ENCODE data around the gene PRKCE.
A peak's percentile ranks its signal among the peaks of the same experiment; 100 is the strongest.

Gene PRKCE

DNA sequence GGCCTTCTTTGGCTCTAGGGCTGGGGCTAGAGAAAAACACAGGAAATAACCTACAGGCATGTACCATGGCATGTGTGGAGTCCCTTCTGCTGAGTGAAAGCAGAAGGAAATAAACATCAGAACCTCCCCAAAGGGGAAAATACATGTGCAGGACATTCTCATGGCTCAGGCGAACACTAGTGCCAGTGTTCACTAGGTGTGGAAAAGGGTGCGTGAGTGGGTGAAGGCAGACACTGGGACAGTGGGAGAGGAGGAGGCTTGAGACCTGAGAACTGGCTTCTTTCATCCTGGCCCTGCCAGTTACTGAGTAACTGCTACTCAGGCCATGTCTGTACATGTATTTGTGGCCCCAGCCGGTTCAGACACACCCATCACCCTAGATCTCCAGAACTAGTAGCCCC is 268.2 kb downstream of the PRKCE start:
- DNase-seq, result no peak

- no peak for DNase-seq
Measured at GRCh38 chr2:45921921-45922320, 270.4 kb downstream of the PRKCE start.

GRCh38 chr2:45922577-45922988 is 271.1 kb downstream of the PRKCE start:
- peak; percentile 86 for DNase-seq

- DNase-seq, result no peak
Measured at GRCh38 chr2:45923701-45924100, 272.2 kb downstream of the PRKCE start.

GRCh38 chr2:45925026-45925425 is 273.6 kb downstream of the PRKCE start:
- DNase-seq, result no peak

DNA sequence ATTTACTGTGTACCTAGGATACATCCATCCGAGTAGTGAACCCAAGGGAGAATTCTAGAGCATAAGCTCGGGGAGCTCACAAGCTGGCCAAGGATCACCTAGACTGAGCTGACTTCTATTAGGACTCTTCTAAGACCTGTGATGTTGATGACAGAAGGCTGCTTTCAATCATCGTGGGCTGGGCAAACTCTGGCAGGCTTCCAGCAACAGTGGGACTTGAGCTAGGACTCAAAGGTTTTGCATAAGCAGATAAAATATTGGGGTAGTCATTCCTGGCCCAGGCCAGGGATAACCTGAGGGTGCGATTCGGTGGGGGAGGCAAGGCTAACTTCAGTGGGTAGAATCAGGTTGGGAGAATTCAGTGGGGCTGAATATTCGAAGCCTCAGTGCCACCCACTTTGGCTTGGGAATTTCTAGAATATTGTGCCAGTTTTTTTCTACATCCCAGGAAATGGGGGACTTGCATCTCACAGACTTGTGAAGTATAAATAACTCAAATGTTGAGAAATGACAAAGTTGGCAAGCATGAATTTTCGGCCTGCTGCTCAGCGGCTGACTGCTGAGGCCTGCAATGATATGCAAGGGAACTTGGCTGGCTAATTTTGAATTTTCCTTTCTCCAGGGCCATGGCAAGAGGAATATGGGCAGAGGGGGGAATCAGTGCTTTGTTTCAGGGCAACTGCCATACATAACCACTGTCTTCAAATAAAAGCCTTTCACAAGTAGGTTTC is 274.3 kb downstream of the PRKCE start:
- DNase-seq, result no peak

- DNase-seq, result no peak
Measured at GRCh38 chr2:45928946-45929345, 277.5 kb downstream of the PRKCE start.

- DNase-seq, result no peak
Measured at GRCh38 chr2:45929674-45930395, 278.4 kb downstream of the PRKCE start.

DNA sequence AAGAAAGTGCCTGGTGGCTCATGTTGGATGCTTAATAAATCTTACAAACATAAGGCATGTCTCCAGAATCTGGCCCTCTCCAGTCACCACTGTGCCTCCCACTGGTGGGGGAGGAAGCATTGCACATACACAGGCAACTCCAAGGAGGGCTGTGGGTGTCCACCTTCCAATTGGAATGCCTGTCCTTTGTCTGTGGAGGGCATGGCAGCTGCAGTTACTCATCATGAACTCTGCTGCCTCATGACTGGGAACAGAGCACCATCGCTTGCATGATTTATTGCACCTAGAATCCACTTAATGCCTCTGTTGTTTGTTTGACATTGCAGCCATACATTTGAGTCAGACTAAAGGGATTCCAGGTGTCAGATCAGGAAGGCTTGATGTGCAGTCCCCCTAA is 278.9 kb downstream of the PRKCE start:
- DNase-seq, result no peak

DNA sequence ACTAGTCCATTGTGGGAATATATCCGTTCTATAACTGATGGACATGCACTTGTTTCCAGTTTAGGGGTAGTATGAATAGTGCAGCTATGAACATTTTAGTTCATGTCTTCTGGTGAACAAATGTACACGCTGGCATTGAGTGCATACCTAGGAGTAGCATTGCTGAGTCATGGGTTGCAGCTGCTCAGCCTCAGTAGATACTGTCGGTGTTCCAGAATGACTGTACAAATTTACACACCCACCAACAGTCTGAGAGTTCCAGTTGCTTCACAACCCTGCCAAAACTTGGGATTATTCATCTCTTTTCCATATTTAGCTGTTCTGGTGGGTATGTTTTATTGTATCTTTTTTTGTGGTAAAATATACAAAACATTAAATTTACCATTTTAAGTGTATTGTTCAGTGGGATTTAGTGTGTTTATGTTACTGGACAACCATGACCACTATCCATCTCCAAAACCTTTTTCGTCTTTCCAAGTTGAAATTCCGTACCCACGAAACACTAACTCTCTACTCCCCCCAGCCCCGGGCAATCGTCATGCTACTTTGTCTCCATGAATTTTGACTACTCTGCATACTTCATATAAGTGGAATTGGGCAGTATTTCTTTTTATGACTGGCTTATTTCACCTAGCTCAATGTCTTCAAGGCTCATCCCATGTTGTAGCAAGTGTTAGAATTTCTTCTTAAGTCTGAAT is 281.0 kb downstream of the PRKCE start:
- no peak for DNase-seq

GRCh38 chr2:45935791-45936622 is 284.5 kb downstream of the PRKCE start:
- DNase-seq, result peak; percentile 85

GRCh38 chr2:45936623-45936979 is 285.1 kb downstream of the PRKCE start:
- no peak for DNase-seq

GRCh38 chr2:45937990-45938389 is 286.5 kb downstream of the PRKCE start:
- DNase-seq, result no peak

DNA sequence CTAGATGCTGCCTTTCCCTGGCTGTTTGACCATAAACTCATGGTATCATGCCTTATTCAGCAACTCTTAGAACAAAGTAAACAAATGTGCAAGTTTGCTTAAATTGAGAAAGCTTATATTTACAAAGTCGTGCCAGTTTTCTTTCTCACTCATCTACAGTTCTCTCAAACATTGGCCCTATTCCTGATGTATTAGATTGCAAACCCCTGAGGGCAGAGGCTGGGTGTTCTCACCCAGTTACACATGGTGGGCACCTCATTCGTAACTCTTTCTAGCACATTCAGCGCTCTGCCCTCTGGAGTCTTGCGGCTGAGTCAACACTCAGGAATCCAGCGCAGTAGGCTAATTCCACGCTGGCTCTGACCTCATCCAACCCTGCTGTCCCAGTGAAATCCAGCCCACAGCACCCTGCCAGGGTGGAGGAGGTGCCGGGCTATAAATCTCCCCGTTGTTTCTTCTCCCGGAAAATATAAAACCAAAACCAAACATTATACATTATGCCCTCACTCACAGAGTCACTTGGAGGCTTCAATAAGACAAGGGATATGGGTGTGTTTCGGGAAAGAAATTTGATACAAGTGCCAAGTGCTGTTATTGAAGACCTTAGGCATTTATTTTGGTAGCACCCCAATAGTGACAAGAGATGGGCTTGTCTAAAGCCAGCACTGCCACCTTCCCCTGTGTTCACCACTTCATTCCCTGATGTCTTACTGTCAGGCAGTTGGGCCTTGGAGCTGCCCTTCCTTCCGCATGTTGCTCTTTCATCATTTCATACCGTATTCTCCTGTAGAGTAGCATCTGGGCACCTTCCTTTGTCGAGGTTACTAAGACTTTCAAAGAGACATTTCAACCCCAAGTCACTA is 287.4 kb downstream of the PRKCE start:
- DNase-seq, result no peak

GRCh38 chr2:45941531-45942236 is 290.2 kb downstream of the PRKCE start:
- DNase-seq, result no peak

DNA sequence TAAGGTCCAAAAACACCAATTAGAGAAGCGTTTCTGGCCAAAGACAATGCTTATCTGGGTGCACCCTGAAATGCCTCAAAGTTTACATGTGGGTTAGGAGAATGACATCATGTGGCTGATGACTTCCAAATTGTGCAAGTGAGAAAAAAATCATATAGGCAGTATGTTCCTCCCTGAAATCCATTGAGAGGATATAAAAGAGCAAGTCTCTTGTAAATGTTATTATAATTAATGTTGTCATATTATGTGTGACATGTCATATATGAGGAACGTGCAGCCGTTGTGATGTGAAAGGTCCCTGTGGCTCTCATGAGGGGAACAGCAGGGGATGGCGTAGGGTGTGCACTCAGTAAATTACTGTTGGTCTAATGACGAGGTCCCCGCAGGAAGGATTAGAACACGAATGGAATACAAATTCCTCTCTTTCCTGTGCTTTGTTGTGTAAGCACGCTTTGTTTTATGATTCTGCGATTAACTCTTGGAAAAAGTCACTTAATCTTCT is 290.8 kb downstream of the PRKCE start:
- DNase-seq, result no peak

DNA sequence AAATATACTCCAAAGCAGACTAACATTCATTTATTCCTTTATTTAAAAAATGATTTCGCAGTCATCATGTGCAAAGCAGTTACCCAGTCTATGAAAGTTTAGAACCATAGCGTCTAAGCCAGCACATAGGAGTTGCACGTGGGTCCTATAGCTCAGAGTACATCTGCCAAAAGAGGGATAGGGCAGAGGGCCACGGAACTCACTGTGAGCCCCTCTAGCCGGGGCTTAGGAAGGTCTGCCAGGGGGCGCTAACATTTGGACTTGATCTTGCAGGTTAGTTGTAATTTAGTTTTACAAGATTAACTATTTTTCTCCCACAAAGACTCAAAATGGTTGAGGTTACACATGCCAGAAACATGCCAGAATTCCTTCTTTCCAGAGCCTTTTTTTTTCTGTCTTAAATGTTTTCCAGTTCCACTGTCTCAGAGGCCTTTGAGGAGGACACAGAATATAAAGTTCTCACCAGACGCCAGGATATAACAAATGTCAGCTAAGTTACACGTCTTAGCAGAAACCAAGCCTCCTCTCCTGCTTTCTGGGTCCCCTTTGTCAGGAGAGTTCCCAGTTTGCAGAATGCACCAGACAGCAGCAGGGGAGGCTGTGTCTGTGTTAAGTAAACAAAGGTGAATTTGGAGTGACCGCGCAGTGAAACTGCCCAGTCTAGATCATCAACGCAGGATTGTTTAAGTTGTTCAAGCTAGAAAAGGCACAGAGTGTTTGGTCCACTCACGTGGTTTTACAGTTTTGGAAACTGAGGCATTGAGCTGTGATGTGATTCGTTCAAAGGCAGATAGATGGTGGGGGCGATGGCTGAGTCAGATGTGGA is 292.0 kb downstream of the PRKCE start:
- no peak for DNase-seq

- no peak for DNase-seq
Measured at GRCh38 chr2:45944074-45944473, 292.6 kb downstream of the PRKCE start.

GRCh38 chr2:45945302-45945717 is 293.8 kb downstream of the PRKCE start:
- no peak for DNase-seq

GRCh38 chr2:45946023-45946422 is 294.5 kb downstream of the PRKCE start:
- no peak for DNase-seq
